Measurements from ENCODE around the gene CLBA1.

GRCh38 chr14:105013150-105013785 lies 27.7 kb downstream of the CLBA1 start:
- TF ChIP-seq EZH2phosphoT487 (IDR thresholded peaks at IDR 0.05): no peak
- no peak for TF ChIP-seq CTCF (IDR thresholded peaks at IDR 0.05)
